CD4-positive, alpha-beta T cell (primary cell): ENCODE data around the gene ZNF646. TPM values are rescaled to one million over a fixed set of nuclear protein-coding genes. Genes with fewer than 3 reads are reported as not detected.
A peak's percentile ranks its signal among the peaks of the same experiment; 100 is the strongest.

Experiments
- ATAC-seq: fragments of 200-7000 bp; cut with Tn5 transposase; one replicate; pipeline ENCODE4 v1.10.0; 2022; ENCODE audit warnings: mild to moderate bottlenecking; ENCODE audit not compliant: poor library complexity
- CTCF ChIA-PET: fragments of 350-600 bp; sonication (Branson Sonifier 250); formaldehyde crosslinking; loops from one replicate; lab custom pipeline; 2021; ENCODE audit warnings: antibody characterized with exemption, inconsistent platforms; lab: Charles Lee
- POLR2A ChIA-PET: fragments of 350-600 bp; sonication (Branson Sonifier 250); formaldehyde crosslinking; loops from one replicate; lab custom pipeline; 2021; ENCODE audit warnings: antibody characterized with exemption, inconsistent platforms; lab: Charles Lee
- DNase-seq, 14 experiments: peaks; one replicate each; pipeline ENCODE4 v3.0.0-alpha.2; 2013 to 2020; ENCODE audit warnings: mixed read lengths in 2 of 14
- H3K27ac ChIP-seq, 2 donors: one replicate each; pipeline versions ENCODE4 v1.5.1 to v1.7.0; 2013; ENCODE audit warnings: low read length in 2 of 2, low read depth in 1 of 2, mild to moderate bottlenecking in 1 of 2
- H3K27me3 ChIP-seq, 2 experiments: 1 replicate in 1 of 2; 2 replicates in 1 of 2; pipeline versions ENCODE4 v1.6.1 to v1.7.0; 2013; ENCODE audit warnings: low read length in 2 of 2, control low read depth in 1 of 2, mild to moderate bottlenecking in 1 of 2, moderate library complexity in 1 of 2; ENCODE audit not compliant: insufficient read depth in 2 of 2, control insufficient read depth in 1 of 2
- H3K36me3 ChIP-seq: one replicate; pipeline ENCODE4 v1.6.1; 2013; ENCODE audit warnings: low read length, control low read depth; ENCODE audit not compliant: insufficient read depth
- H3K4me1 ChIP-seq: one replicate; pipeline ENCODE4 v1.6.1; 2013; ENCODE audit warnings: low read length, control low read depth; ENCODE audit not compliant: insufficient read depth
- H3K4me3 ChIP-seq: one replicate; pipeline ENCODE4 v1.5.1; 2013; ENCODE audit warnings: mild to moderate bottlenecking, low read length, moderate library complexity
- H3K9me3 ChIP-seq, 2 experiments: 1 replicate in 1 of 2; 2 replicates in 1 of 2; pipeline versions ENCODE4 v1.6.1 to v1.7.0; 2013; ENCODE audit warnings: low read length in 2 of 2, mild to moderate bottlenecking in 2 of 2, control low read depth in 1 of 2, moderate library complexity in 1 of 2; ENCODE audit not compliant: control insufficient read depth in 1 of 2, insufficient read depth in 1 of 2
- H3K27ac Mint-ChIP-seq: one replicate; pipeline ENCODE4 v1.8.0; 2020; ENCODE audit warnings: mixed read lengths
- H3K27me3 Mint-ChIP-seq: one replicate; pipeline ENCODE4 v1.8.0; 2021; ENCODE audit warnings: mixed read lengths
- H3K36me3 Mint-ChIP-seq: one replicate; pipeline ENCODE4 v1.8.0; 2021; ENCODE audit warnings: low read depth, mixed read lengths
- H3K4me1 Mint-ChIP-seq: one replicate; pipeline ENCODE4 v1.8.0; 2021; ENCODE audit warnings: low read depth, mixed read lengths
- H3K4me3 Mint-ChIP-seq: one replicate; pipeline ENCODE4 v1.8.0; 2020; ENCODE audit warnings: mild to moderate bottlenecking, mixed read lengths
- H3K9me3 Mint-ChIP-seq: one replicate; pipeline ENCODE4 v1.8.0; 2020; ENCODE audit warnings: mixed read lengths
- intact Hi-C, 2 experiments: fragments of 100-400 bp; cut with DNase I in 1 of 2; cut with micrococcal nuclease in 1 of 2; formaldehyde crosslinking; loops; one replicate each; pipeline versions ENCODE4 v1.15.1 to v1.9.0; 2023 to 2025; cut with DNase I, micrococcal nuclease
- total RNA-seq, 174 experiments: library from RNA in 2 of 174; stranded (reverse) in 2 of 174; gene quantifications; one replicate each; pipeline ENCODE4 v1.2.3 and lab custom pipeline; 2021 to 2026
- TF ChIP-seq, protein P1 (sequence below): fragments of 200-600 bp; IDR thresholded peaks from one replicate; pipeline ENCODE4 v1.8.0; 2022; ENCODE audit warnings: antibody characterized with exemption, mild to moderate bottlenecking

The ZNF646 gene
- total RNA-seq, 2 experiments from 2014 or later: 14.3 to 16.6 TPM

DNA sequence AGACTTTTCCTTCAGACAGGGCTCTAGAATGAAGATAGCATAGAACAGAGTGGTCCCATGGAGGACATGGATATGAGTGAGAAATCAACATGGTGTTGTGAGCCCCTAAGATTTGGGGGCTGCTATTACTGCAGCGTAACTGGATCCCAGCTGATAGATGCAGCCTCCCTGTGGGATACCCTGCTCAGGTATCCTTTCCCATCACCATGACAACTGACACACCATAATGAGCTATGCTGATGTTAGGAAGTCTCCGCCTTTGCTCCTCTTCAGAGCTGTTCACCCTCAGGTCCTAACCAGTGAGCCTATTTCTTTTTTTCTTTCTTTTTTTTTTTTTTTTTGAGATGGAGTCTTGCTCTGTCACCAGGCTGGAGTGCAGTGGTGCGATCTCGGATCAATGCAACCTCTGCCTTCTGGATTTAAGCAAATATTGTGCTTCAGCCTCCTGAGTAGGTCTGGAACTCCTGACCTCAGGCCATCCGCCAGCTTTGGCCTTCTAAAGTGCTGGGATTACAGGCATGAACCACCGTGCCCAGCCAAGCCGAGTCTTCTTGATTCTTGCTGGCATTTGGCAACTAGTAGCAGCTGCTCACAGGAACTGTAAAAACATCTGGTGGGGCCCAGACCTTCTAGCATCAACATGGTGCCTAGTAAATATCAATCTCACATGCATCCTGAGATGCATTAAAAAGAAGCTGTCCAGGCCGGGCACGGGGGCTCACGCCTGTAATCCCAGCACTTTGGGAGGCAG is 23.8 kb upstream of the ZNF646 start:
- Mint-ChIP-seq H3K36me3 (no peaks in the 10 kb centered on the region), H3K4me3 (no peak overlapping the region), H3K9me3 (no peaks in the 10 kb centered on the region), H3K4me1 (no peaks in the 10 kb centered on the region), H3K27ac (no peak overlapping the region), H3K27me3 (no peaks in the 10 kb centered on the region)
- intact Hi-C loops: no loop called here
- no peaks in the 10 kb centered on the region for H3K4me1 ChIP-seq
- ATAC-seq: no peak
- CTCF ChIA-PET: no interaction called here
- H3K4me3 ChIP-seq: no peak overlapping the region
- H3K27me3 ChIP-seq: no peaks in the 10 kb centered on the region
- H3K27ac ChIP-seq: no peak overlapping the region
- TF ChIP-seq, protein P1, sequence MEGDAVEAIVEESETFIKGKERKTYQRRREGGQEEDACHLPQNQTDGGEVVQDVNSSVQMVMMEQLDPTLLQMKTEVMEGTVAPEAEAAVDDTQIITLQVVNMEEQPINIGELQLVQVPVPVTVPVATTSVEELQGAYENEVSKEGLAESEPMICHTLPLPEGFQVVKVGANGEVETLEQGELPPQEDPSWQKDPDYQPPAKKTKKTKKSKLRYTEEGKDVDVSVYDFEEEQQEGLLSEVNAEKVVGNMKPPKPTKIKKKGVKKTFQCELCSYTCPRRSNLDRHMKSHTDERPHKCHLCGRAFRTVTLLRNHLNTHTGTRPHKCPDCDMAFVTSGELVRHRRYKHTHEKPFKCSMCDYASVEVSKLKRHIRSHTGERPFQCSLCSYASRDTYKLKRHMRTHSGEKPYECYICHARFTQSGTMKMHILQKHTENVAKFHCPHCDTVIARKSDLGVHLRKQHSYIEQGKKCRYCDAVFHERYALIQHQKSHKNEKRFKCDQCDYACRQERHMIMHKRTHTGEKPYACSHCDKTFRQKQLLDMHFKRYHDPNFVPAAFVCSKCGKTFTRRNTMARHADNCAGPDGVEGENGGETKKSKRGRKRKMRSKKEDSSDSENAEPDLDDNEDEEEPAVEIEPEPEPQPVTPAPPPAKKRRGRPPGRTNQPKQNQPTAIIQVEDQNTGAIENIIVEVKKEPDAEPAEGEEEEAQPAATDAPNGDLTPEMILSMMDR: no peak
- POLR2A ChIA-PET: interaction anchor here (1.4 to 2.0 kb wide), 2 partner anchors 9 to 23 kb away, joined by 3 to 8 read pairs; partner anchors contain the start of genes ZNF646 and ZNF668
- DNase-seq: no peak
- no peaks in the 10 kb centered on the region for H3K36me3 ChIP-seq
- no peaks in the 10 kb centered on the region for H3K9me3 ChIP-seq

- H3K9me3 ChIP-seq: no peaks in the 10 kb centered on the region
- ChIA-PET CTCF (no interaction called here), POLR2A (no interaction called here)
- no peak overlapping the region for H3K27ac Mint-ChIP-seq
- TF ChIP-seq, protein P1: no peak
- DNase-seq: peak in 2 of 14 experiments; percentile 45 to 61
- H3K27ac ChIP-seq: no peak overlapping the region
- ATAC-seq: no peak
- H3K4me3 ChIP-seq: no peak overlapping the region
- H3K36me3 Mint-ChIP-seq: no peaks in the 10 kb centered on the region
- H3K4me3 Mint-ChIP-seq: no peak overlapping the region
- no peaks in the 10 kb centered on the region for H3K4me1 Mint-ChIP-seq
- no peaks in the 10 kb centered on the region for H3K4me1 ChIP-seq
- no peaks in the 10 kb centered on the region for H3K27me3 ChIP-seq
- H3K36me3 ChIP-seq: no peaks in the 10 kb centered on the region
- intact Hi-C loops: no loop called here
- no peaks in the 10 kb centered on the region for H3K27me3 Mint-ChIP-seq
- H3K9me3 Mint-ChIP-seq: no peaks in the 10 kb centered on the region
Measured at GRCh38 chr16:31052114-31052513, 22.1 kb upstream of the ZNF646 start.

- ChIA-PET POLR2A (no interaction called here), CTCF (no interaction called here)
- Histone ChIP-seq H3K9me3 (no peaks in the 10 kb centered on the region), H3K4me3 (no peak overlapping the region), H3K27ac (no peak overlapping the region), H3K36me3 (peaks cover 5% of the 10 kb centered on the region), H3K27me3 (no peaks in the 10 kb centered on the region), H3K4me1 (no peaks in the 10 kb centered on the region)
- intact Hi-C loops: no loop called here
- Mint-ChIP-seq H3K27ac (no peak overlapping the region), H3K4me1 (no peaks in the 10 kb centered on the region), H3K27me3 (no peaks in the 10 kb centered on the region), H3K36me3 (peaks cover 11% of the 10 kb centered on the region), H3K9me3 (no peaks in the 10 kb centered on the region), H3K4me3 (no peak overlapping the region)
- ATAC-seq (no peak), DNase-seq (no peak)
- TF ChIP-seq, protein P1: no peak
Measured at GRCh38 chr16:31055613-31056012, 18.6 kb upstream of the ZNF646 start.
